Measurements from ENCODE around the gene ZSWIM8. TPM values are rescaled to one million over a fixed set of nuclear protein-coding genes. Genes with fewer than 3 reads are reported as not detected.

The ZSWIM8 gene
- polyA plus RNA-seq, 1 donor (not counting 4 experiments of a cell fraction or from before 2014, with no cell fraction given), result 34.2 TPM

DNA sequence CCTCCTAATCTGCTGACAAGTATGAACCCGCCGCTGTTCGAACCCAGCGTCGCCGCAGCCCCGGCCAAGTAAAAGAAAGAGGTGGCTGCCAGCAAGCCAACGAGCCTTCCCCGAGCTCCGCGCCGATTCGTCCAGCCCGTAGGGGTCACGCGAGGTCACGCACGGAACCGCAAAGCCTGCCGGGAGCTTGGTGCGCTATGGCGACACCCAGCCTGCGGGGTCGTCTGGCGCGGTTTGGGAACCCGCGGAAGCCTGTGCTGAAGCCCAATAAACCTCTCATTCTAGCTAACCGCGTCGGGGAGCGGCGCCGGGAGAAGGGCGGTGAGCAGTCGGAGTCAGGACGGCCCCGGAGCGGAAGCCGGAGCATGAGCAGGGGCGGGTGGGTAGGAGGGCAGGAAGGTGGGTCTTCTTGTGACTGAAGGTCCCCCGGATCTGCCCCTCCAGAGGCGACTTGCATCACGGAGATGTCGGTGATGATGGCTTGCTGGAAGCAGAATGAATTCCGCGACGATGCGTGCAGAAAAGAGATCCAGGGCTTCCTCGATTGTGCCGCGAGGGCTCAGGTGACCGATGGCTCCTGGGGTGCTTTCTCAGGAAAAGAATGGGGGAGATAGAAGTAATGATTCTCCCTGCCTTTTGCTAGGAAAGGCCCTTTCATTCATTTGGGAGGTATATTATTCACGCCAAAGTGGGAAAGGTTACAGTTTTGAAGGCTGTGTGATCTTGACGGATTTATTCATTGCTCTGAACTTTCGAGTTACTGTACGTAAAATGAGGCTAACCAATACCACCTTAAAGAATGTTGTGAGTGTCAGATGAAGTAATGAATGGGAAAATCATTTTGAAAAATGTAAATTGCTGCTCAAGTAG lies 3.3 kb upstream of the ZSWIM8 start, which contains the start of gene CHCHD1:
Gene CHCHD1 (plus strand): TSS at position 170 of the 870 bp plus-strand sequence. CDS start 28 bp downstream, at position 198.
- peaks cover 3 to 6% of the 10 kb centered on the region in 2 experiments for H3K36me3 ChIP-seq (ENCODE audit: control insufficient read depth in 2 of 2, extremely low read depth in 1 of 2, insufficient read depth in 2 of 2, low read length in 2 of 2)
- H3K4me3 ChIP-seq (ENCODE audit: control insufficient read depth in 2 of 3, extremely low read depth in 1 of 3, insufficient read depth in 2 of 3, low read depth in 1 of 3, low read length in 3 of 3), result peak within 1 kb of the TSS; percentile 85 to 99 (median 89)
- H3K9ac ChIP-seq (ENCODE audit: control insufficient read depth, extremely low read depth, insufficient read depth, low read length), result peak within 1 kb of the TSS; percentile 91
- H3K27ac ChIP-seq (ENCODE audit: control insufficient read depth, insufficient read depth, low read length), result peak within 1 kb of the TSS; percentile 82
- peaks cover 3% of the 10 kb centered on the region for H4K20me1 ChIP-seq (ENCODE audit: control insufficient read depth, extremely low read depth, insufficient read depth, low read length)
- TF ChIP-seq, protein P1, sequence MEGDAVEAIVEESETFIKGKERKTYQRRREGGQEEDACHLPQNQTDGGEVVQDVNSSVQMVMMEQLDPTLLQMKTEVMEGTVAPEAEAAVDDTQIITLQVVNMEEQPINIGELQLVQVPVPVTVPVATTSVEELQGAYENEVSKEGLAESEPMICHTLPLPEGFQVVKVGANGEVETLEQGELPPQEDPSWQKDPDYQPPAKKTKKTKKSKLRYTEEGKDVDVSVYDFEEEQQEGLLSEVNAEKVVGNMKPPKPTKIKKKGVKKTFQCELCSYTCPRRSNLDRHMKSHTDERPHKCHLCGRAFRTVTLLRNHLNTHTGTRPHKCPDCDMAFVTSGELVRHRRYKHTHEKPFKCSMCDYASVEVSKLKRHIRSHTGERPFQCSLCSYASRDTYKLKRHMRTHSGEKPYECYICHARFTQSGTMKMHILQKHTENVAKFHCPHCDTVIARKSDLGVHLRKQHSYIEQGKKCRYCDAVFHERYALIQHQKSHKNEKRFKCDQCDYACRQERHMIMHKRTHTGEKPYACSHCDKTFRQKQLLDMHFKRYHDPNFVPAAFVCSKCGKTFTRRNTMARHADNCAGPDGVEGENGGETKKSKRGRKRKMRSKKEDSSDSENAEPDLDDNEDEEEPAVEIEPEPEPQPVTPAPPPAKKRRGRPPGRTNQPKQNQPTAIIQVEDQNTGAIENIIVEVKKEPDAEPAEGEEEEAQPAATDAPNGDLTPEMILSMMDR (optimal IDR thresholded peaks at IDR 0.05 in 1 of 3, IDR thresholded peaks at IDR 0.05 in 1 of 3, conservative IDR thresholded peaks at IDR 0.05 in 1 of 3; ENCODE audit: extremely low read depth in 1 of 3, insufficient read depth in 2 of 3, low read length in 3 of 3), result no peak
- TF ChIP-seq EZH2 (IDR thresholded peaks at IDR 0.05; ENCODE audit: low read length), result no peak
- H3K79me2 ChIP-seq (ENCODE audit: control insufficient read depth, insufficient read depth, low read length), result peaks cover 53% of the 10 kb centered on the region
- H3K4me1 ChIP-seq (ENCODE audit: control insufficient read depth, extremely low read depth, insufficient read depth, low read length), result peaks cover 23% of the 10 kb centered on the region
- FAIRE-seq (peak; percentile 17), DNase-seq (ENCODE audit: low read depth, low spot score) (peak; percentile 28)
- no peaks in the 10 kb centered on the region for H3K9me1 ChIP-seq (ENCODE audit: control insufficient read depth, extremely low read depth, insufficient read depth, low read length)
- peak within 1 kb of the TSS; percentile 99 for H3K4me2 ChIP-seq (ENCODE audit: control insufficient read depth, extremely low read depth, insufficient read depth, low read depth, low read length)
- no peaks in the 10 kb centered on the region for H3K9me3 ChIP-seq (ENCODE audit: control insufficient read depth, low read depth, low read length)
- dilution Hi-C loops (cut with MboI; ENCODE audit: extremely low pct_ligation_motif_present, low sequenced_read_pairs), result no loop called here
- H3K27me3 ChIP-seq (ENCODE audit: control insufficient read depth, extremely low read depth, insufficient read depth, low read length), result no peaks in the 10 kb centered on the region
- peak within 1 kb of the TSS; percentile 92 for H2AFZ ChIP-seq (ENCODE audit: control insufficient read depth, low read length)

DNA sequence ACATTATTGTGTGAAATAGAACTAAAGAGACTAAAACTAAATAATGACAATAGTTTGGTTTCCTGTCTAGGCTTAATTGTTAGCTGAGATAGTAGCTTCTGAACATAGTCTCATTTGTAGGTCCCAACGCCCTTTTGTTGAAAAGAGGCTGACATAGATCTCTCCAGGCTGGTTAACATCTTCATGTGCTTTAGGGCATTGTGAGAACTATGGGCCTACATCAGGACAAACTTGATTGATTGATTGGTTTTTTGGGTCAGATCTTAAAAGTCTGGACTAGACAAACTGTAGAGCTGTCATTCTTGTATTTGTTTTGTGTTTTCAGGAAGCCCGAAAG lies 2.7 kb upstream of the ZSWIM8 start:
- Histone ChIP-seq H4K20me1 (ENCODE audit: control insufficient read depth, extremely low read depth, insufficient read depth, low read length) (peaks cover 3% of the 10 kb centered on the region), H3K9me1 (ENCODE audit: control insufficient read depth, extremely low read depth, insufficient read depth, low read length) (no peaks in the 10 kb centered on the region), H3K4me2 (ENCODE audit: control insufficient read depth, extremely low read depth, insufficient read depth, low read depth, low read length) (peak overlapping the region; percentile 99), H3K9me3 (ENCODE audit: control insufficient read depth, low read depth, low read length) (no peaks in the 10 kb centered on the region), H3K4me3 (ENCODE audit: control insufficient read depth in 2 of 3, extremely low read depth in 1 of 3, insufficient read depth in 2 of 3, low read depth in 1 of 3, low read length in 3 of 3) (peak overlapping the region; percentile 85 to 99 (median 89)), H3K4me1 (ENCODE audit: control insufficient read depth, extremely low read depth, insufficient read depth, low read length) (peaks cover 25% of the 10 kb centered on the region), H2AFZ (ENCODE audit: control insufficient read depth, low read length) (no peak overlapping the region), H3K79me2 (ENCODE audit: control insufficient read depth, insufficient read depth, low read length) (peaks cover 58% of the 10 kb centered on the region), H3K27me3 (ENCODE audit: control insufficient read depth, extremely low read depth, insufficient read depth, low read length) (no peaks in the 10 kb centered on the region), H3K27ac (ENCODE audit: control insufficient read depth, insufficient read depth, low read length) (peak overlapping the region; percentile 82), H3K9ac (ENCODE audit: control insufficient read depth, extremely low read depth, insufficient read depth, low read length) (peak overlapping the region; percentile 91), H3K36me3 (ENCODE audit: control insufficient read depth in 2 of 2, extremely low read depth in 1 of 2, insufficient read depth in 2 of 2, low read length in 2 of 2) (peaks cover 3 to 6% of the 10 kb centered on the region in 2 experiments)
- dilution Hi-C loops (cut with MboI; ENCODE audit: extremely low pct_ligation_motif_present, low sequenced_read_pairs), result no loop called here
- FAIRE-seq (no peak), DNase-seq (ENCODE audit: low read depth, low spot score) (no peak)
- TF ChIP-seq EZH2 (IDR thresholded peaks at IDR 0.05; ENCODE audit: low read length), result no peak
- TF ChIP-seq, protein P1 (optimal IDR thresholded peaks at IDR 0.05 in 1 of 3, IDR thresholded peaks at IDR 0.05 in 1 of 3, conservative IDR thresholded peaks at IDR 0.05 in 1 of 3; ENCODE audit: extremely low read depth in 1 of 3, insufficient read depth in 2 of 3, low read length in 3 of 3), result no peak
